ENCODE data around the gene GLI1. TPM values are rescaled to one million over a fixed set of nuclear protein-coding genes. Genes with fewer than 3 reads are reported as not detected.

The GLI1 gene
- total and polyA plus RNA-seq, 2 donors (not counting 1 experiment from before 2014, with no cell fraction given): 0.40 to 2.0 TPM

- Histone ChIP-seq H3K4me2 (ENCODE audit: extremely low read depth, insufficient read depth, low read length) (peak overlapping the region; percentile 52), H3K4me3 (replicated peaks in 1 of 4; ENCODE audit: control extremely low read depth in 1 of 4, insufficient read depth in 1 of 4, low read depth in 3 of 4, low read length in 4 of 4) (peak overlapping the region in 1 of 4 experiments; percentile 92), H3K36me3 (ENCODE audit: control insufficient read depth, insufficient read depth, low read length) (peaks cover 17% of the 10 kb centered on the region)
Observed at GRCh38 chr12:57487055-57487596, 27.5 kb downstream of the GLI1 start.

DNA sequence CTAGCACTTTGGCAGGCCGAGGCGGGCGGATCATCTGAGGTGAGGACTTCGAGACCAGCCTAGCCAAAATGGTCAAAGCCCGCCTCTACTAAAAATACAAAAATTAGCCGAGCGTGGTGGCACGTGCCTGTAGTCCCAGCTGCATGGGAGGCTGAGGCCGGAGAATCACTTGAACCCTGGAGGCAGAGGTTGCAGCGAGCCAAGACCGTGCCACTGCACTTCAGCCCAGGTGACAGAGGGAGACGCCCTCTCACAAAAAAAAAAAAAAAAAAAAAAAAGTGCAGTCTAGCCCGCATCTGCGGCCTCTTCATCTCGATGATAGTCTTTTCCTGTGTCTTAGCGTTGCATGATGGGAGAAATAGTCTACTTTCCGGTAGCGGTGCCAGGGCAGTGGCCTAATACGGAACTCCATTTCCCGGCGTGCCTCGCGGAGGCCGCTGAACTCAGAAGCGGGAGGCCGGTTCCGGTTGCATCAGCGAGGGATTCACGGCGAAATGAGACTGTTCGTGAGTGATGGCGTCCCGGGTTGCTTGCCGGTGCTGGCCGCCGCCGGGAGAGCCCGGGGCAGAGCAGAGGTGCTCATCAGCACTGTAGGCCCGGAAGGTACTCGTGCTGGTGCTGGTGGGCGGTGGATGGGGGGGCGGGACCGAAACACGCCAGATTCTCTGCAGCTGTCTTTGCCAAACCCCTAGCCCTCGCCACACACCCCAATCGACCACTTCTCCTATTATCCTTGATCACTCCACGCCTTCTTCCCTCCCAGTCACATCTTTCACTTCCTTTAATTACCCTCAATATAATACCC is 28.2 kb downstream of the GLI1 start, which contains the start of gene MARS1:
MARS1 (plus strand) TSS at position 472 of the 805 bp plus-strand sequence; CDS start at position 495, 23 bp downstream.
- peak within 1 kb of the TSS; percentile 82 for H3K4me2 ChIP-seq (ENCODE audit: extremely low read depth, insufficient read depth, low read length)
- no peaks in the 10 kb centered on the region for H3K9me3 ChIP-seq (ENCODE audit: control insufficient read depth, insufficient read depth, low read depth, low read length)
- H2AFZ ChIP-seq (ENCODE audit: low read length): peak within 1 kb of the TSS; percentile 60
- no peaks in the 10 kb centered on the region for H4K20me1 ChIP-seq (ENCODE audit: control insufficient read depth, extremely low read depth, insufficient read depth, low read length)
- peaks cover 21% of the 10 kb centered on the region for H3K79me2 ChIP-seq (ENCODE audit: control insufficient read depth, insufficient read depth, low read length)
- H3K36me3 ChIP-seq (ENCODE audit: control insufficient read depth, insufficient read depth, low read length): peaks cover 17% of the 10 kb centered on the region
- peak; percentile 95 to 97 for DNase-seq (ENCODE audit: low read depth in 2 of 2)
- TF ChIP-seq, protein P1, sequence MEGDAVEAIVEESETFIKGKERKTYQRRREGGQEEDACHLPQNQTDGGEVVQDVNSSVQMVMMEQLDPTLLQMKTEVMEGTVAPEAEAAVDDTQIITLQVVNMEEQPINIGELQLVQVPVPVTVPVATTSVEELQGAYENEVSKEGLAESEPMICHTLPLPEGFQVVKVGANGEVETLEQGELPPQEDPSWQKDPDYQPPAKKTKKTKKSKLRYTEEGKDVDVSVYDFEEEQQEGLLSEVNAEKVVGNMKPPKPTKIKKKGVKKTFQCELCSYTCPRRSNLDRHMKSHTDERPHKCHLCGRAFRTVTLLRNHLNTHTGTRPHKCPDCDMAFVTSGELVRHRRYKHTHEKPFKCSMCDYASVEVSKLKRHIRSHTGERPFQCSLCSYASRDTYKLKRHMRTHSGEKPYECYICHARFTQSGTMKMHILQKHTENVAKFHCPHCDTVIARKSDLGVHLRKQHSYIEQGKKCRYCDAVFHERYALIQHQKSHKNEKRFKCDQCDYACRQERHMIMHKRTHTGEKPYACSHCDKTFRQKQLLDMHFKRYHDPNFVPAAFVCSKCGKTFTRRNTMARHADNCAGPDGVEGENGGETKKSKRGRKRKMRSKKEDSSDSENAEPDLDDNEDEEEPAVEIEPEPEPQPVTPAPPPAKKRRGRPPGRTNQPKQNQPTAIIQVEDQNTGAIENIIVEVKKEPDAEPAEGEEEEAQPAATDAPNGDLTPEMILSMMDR (conservative IDR thresholded peaks at IDR 0.05 in 1 of 2, IDR thresholded peaks at IDR 0.05 in 1 of 2; ENCODE audit: low read depth in 1 of 2, low read length in 2 of 2): no peak
- no peak for TF ChIP-seq EZH2 (IDR thresholded peaks at IDR 0.05; ENCODE audit: low read length, missing control alignments)
- H3K9ac ChIP-seq (ENCODE audit: insufficient read depth, low read length): peak within 1 kb of the TSS; percentile 65
- peak within 1 kb of the TSS; percentile 67 for H3K27ac ChIP-seq (ENCODE audit: insufficient read depth, low read length)
- peaks cover 15% of the 10 kb centered on the region for H3K4me1 ChIP-seq (ENCODE audit: control insufficient read depth, extremely low read depth, insufficient read depth, low read length)
- H3K27me3 ChIP-seq (ENCODE audit: control insufficient read depth, insufficient read depth, low read length): no peaks in the 10 kb centered on the region
- peak within 1 kb of the TSS; percentile 81 to 99 (median 89) for H3K4me3 ChIP-seq (replicated peaks in 1 of 4; ENCODE audit: control extremely low read depth in 1 of 4, insufficient read depth in 1 of 4, low read depth in 3 of 4, low read length in 4 of 4)

More at GRCh38 chr12:57487055-57487596, 27.5 kb downstream of the GLI1 start:
- Histone ChIP-seq H3K27me3 (ENCODE audit: control insufficient read depth, insufficient read depth, low read length) (no peaks in the 10 kb centered on the region), H3K79me2 (ENCODE audit: control insufficient read depth, insufficient read depth, low read length) (peaks cover 21% of the 10 kb centered on the region), H3K27ac (ENCODE audit: insufficient read depth, low read length) (no peak overlapping the region), H3K4me1 (ENCODE audit: control insufficient read depth, extremely low read depth, insufficient read depth, low read length) (peaks cover 15% of the 10 kb centered on the region), H4K20me1 (ENCODE audit: control insufficient read depth, extremely low read depth, insufficient read depth, low read length) (no peaks in the 10 kb centered on the region), H3K9me3 (ENCODE audit: control insufficient read depth, insufficient read depth, low read depth, low read length) (no peaks in the 10 kb centered on the region), H2AFZ (ENCODE audit: low read length) (peak overlapping the region; percentile 60), H3K9ac (ENCODE audit: insufficient read depth, low read length) (no peak overlapping the region)
- no peak for TF ChIP-seq EZH2 (IDR thresholded peaks at IDR 0.05; ENCODE audit: low read length, missing control alignments)
- TF ChIP-seq, protein P1 (conservative IDR thresholded peaks at IDR 0.05 in 1 of 2, IDR thresholded peaks at IDR 0.05 in 1 of 2; ENCODE audit: low read depth in 1 of 2, low read length in 2 of 2): no peak
- no peak for DNase-seq (ENCODE audit: low read depth in 2 of 2)

- H3K4me2 ChIP-seq (ENCODE audit: extremely low read depth, insufficient read depth, low read length): peak overlapping the region; percentile 82
- H3K9ac ChIP-seq (ENCODE audit: insufficient read depth, low read length): peak overlapping the region; percentile 65
- H3K4me3 ChIP-seq (replicated peaks in 1 of 4; ENCODE audit: control extremely low read depth in 1 of 4, insufficient read depth in 1 of 4, low read depth in 3 of 4, low read length in 4 of 4): peak overlapping the region; percentile 81 to 99 (median 89)
- H3K27me3 ChIP-seq (ENCODE audit: control insufficient read depth, insufficient read depth, low read length): no peaks in the 10 kb centered on the region
- peak overlapping the region; percentile 67 for H3K27ac ChIP-seq (ENCODE audit: insufficient read depth, low read length)
- H3K36me3 ChIP-seq (ENCODE audit: control insufficient read depth, insufficient read depth, low read length): peaks cover 19% of the 10 kb centered on the region
- no peak for TF ChIP-seq EZH2 (IDR thresholded peaks at IDR 0.05; ENCODE audit: low read length, missing control alignments)
- TF ChIP-seq, protein P1 (conservative IDR thresholded peaks at IDR 0.05 in 1 of 2, IDR thresholded peaks at IDR 0.05 in 1 of 2; ENCODE audit: low read depth in 1 of 2, low read length in 2 of 2): no peak
- peaks cover 11% of the 10 kb centered on the region for H3K4me1 ChIP-seq (ENCODE audit: control insufficient read depth, extremely low read depth, insufficient read depth, low read length)
- DNase-seq (ENCODE audit: low read depth in 2 of 2): no peak
- H2AFZ ChIP-seq (ENCODE audit: low read length): peak overlapping the region; percentile 22
- H4K20me1 ChIP-seq (ENCODE audit: control insufficient read depth, extremely low read depth, insufficient read depth, low read length): no peaks in the 10 kb centered on the region
- no peaks in the 10 kb centered on the region for H3K9me3 ChIP-seq (ENCODE audit: control insufficient read depth, insufficient read depth, low read depth, low read length)
- H3K79me2 ChIP-seq (ENCODE audit: control insufficient read depth, insufficient read depth, low read length): peaks cover 21% of the 10 kb centered on the region
Observed at GRCh38 chr12:57488402-57489156, 29.0 kb downstream of the GLI1 start.

Data from fibroblast of lung (primary cell).